ENCODE measurements around the gene PTCD3.

Gene PTCD3

DNA sequence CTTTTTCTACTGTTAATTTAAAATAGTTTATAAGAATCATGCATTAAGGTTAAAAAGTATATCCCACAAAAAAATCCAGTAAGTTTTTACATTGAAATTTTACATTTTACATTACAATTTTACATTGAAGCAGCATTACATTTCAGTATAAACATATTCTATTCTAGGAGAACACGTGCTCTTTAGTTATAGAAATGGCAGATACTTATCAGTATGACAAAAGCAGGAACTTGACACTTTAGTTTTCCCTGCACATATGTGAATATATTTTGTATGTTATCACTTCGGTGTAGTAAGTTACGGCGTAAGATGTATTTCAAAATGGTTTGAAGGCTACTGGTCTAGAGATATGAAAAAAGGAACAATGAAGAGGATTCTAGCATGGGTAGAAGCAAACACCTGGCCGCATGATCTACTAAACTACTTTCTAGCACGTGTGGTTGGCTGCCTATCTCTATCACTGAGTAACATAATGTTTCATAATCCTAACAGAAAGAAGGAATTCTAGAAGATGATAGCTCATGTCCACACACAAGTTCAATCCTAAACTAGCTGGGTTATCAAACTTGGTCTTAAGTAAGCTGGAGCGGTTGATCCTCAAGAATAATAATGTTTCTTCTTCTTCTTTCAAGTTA lies 83.9 kb downstream of the PTCD3 start:
- peaks cover 65% of the 10 kb centered on the region for H3K4me1 Mint-ChIP-seq (ENCODE audit: low read depth)
- H3K27me3 Mint-ChIP-seq (ENCODE audit: low read depth), result no peaks in the 10 kb centered on the region
- H3K4me3 Mint-ChIP-seq, result peak overlapping the region; percentile 43
- peaks cover 25% of the 10 kb centered on the region for H3K36me3 Mint-ChIP-seq (ENCODE audit: low read depth)
- no peaks in the 10 kb centered on the region for H3K9me3 Mint-ChIP-seq
- no peak overlapping the region for H3K27ac Mint-ChIP-seq
